ENCODE results near the gene SIGLEC12. TPM values are rescaled to one million over a fixed set of nuclear protein-coding genes. Genes with fewer than 3 reads are reported as not detected.
A peak's percentile ranks its signal among the peaks of the same experiment; 100 is the strongest.

SIGLEC12 gene
- total RNA-seq, 1 donor from 2014 or later, result not detected

DNA sequence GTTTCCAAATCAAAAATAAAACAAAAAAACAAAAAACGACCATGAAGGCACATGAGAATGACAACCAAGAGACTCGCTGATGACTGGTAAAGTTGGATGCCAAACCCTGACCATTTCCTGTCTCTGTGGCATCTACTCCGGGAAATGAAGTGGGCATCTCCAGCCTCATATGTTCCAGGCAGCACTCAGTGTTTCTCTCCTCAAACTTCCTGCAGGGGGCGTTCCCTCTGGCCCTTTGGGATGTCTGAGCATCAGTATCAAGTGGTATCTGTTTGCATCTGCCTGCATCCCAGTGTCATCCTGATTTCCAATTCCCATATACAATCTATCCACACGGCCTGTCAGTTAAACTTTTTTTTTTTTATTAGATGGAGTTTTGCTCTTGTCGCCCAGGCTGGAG is 9.8 kb upstream of the SIGLEC12 start:
- TF ChIP-seq, protein P1, sequence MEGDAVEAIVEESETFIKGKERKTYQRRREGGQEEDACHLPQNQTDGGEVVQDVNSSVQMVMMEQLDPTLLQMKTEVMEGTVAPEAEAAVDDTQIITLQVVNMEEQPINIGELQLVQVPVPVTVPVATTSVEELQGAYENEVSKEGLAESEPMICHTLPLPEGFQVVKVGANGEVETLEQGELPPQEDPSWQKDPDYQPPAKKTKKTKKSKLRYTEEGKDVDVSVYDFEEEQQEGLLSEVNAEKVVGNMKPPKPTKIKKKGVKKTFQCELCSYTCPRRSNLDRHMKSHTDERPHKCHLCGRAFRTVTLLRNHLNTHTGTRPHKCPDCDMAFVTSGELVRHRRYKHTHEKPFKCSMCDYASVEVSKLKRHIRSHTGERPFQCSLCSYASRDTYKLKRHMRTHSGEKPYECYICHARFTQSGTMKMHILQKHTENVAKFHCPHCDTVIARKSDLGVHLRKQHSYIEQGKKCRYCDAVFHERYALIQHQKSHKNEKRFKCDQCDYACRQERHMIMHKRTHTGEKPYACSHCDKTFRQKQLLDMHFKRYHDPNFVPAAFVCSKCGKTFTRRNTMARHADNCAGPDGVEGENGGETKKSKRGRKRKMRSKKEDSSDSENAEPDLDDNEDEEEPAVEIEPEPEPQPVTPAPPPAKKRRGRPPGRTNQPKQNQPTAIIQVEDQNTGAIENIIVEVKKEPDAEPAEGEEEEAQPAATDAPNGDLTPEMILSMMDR (IDR thresholded peaks at IDR 0.05), result no peak
- Mint-ChIP-seq H3K4me1 (ENCODE audit: unreplicated experiment) (no peaks in the 10 kb centered on the region), H3K4me3 (ENCODE audit: unreplicated experiment) (no peak overlapping the region), H3K9me3 (ENCODE audit: unreplicated experiment) (no peaks in the 10 kb centered on the region), H3K27me3 (ENCODE audit: unreplicated experiment) (no peaks in the 10 kb centered on the region), H3K27ac (ENCODE audit: unreplicated experiment) (no peak overlapping the region), H3K36me3 (ENCODE audit: unreplicated experiment) (no peaks in the 10 kb centered on the region)
- DNase-seq (ENCODE audit: extremely low spot score, unreplicated experiment), result no peak

DNA sequence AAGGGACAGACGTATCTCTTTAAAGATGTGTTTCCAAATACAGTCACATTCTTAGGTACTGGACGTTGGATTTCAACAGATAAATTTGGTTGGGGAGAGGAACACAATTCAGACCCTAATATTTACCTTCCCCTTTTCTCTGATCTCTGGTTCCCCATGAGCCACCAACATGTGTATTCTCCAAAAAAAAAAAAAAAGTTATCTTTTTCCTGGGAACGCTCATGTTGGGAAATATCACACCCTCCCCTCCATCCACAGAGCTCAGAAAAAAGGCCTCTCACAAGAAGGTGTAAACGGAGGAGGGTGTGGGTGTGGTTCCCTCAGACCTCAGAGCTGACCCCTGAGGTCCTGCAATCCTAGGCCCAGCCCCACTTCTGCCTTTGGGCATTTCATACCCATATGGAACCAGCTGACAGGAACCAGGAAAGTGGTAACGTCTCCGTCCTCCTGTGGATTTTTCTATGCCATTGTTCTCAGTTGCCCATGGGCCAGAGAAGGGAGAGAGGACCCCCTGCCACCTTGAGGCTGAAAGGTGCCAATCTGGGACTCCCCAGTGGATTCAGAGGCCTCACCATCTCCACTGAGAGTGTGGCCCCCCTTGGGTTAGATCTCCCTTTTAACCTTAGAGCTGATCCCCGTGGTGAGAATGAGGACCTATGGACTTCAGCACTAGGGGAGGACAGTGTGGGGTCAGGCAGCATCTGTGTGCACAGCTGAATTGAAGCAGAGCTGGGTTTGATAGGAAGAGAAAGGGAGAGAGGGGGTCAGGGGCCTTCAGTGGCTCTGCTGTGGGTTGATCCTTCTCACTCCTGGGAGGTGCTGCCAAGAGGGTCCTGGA is 8.4 kb upstream of the SIGLEC12 start:
- no peak overlapping the region for H3K4me3 Mint-ChIP-seq (ENCODE audit: unreplicated experiment)
- no peaks in the 10 kb centered on the region for H3K36me3 Mint-ChIP-seq (ENCODE audit: unreplicated experiment)
- TF ChIP-seq, protein P1 (IDR thresholded peaks at IDR 0.05), result no peak
- H3K27ac Mint-ChIP-seq (ENCODE audit: unreplicated experiment), result no peak overlapping the region
- no peaks in the 10 kb centered on the region for H3K4me1 Mint-ChIP-seq (ENCODE audit: unreplicated experiment)
- DNase-seq (ENCODE audit: extremely low spot score, unreplicated experiment), result peak; percentile 65
- H3K27me3 Mint-ChIP-seq (ENCODE audit: unreplicated experiment), result no peaks in the 10 kb centered on the region
- no peaks in the 10 kb centered on the region for H3K9me3 Mint-ChIP-seq (ENCODE audit: unreplicated experiment)

DNA sequence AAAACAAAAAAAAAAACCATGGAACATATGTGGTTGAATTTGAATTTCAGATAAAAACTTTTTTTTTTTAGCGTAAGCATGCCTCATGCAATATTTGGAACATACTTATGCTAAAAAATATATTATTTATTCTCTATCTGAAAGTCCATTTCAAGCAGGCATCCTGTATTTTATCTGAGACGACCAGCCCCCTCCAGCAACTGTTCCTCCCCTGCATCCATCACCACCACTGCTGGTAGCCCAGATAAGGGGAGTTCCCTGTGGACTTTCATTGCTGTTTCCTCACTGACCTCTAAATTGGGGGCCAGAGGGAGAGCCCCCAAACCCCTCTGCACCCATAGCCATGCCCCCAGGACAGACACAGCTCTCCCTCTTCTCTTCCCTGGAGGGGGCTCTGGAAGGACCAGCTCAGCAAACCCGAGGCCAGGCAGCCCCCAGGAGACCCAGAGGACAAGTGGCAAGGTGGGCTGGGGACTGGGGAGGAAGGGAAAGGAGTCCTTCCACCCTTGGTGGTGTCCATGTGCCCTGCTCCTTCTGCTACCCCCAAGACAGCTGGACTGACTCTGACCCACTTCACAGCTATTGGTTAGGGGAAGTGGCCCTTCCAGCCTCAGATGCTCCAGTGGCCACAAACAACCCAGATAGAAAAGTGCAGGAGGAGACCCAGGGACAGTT is 6.6 kb upstream of the SIGLEC12 start:
- no peaks in the 10 kb centered on the region for H3K4me1 Mint-ChIP-seq (ENCODE audit: unreplicated experiment)
- no peaks in the 10 kb centered on the region for H3K27me3 Mint-ChIP-seq (ENCODE audit: unreplicated experiment)
- H3K27ac Mint-ChIP-seq (ENCODE audit: unreplicated experiment), result no peak overlapping the region
- no peaks in the 10 kb centered on the region for H3K36me3 Mint-ChIP-seq (ENCODE audit: unreplicated experiment)
- no peak overlapping the region for H3K4me3 Mint-ChIP-seq (ENCODE audit: unreplicated experiment)
- TF ChIP-seq, protein P1 (IDR thresholded peaks at IDR 0.05), result no peak
- peaks cover 6% of the 10 kb centered on the region for H3K9me3 Mint-ChIP-seq (ENCODE audit: unreplicated experiment)
- DNase-seq (ENCODE audit: extremely low spot score, unreplicated experiment), result peak; percentile 69

DNA sequence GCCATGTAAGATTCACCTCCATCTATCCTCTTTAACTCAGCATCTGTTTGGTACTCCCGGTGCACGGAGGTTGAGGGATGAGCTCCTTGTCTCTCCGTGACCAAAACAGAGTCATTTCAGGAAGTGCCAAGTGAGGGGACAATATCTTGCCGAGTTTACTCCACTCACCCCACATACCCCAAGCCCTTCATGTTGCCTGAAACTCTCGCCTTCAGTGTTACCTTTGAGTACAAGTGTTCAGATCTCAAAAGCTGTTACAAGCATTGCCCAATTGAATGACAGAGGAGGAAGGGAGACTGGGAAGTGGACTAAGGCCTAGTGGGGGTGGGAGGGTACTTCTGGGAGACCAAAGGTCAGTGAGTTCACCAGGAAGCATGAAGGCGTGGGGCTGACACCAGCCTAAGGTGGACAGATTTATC is 6.0 kb upstream of the SIGLEC12 start:
- Mint-ChIP-seq H3K36me3 (ENCODE audit: unreplicated experiment) (no peaks in the 10 kb centered on the region), H3K9me3 (ENCODE audit: unreplicated experiment) (peaks cover 12% of the 10 kb centered on the region)
- peak; percentile 60 for DNase-seq (ENCODE audit: extremely low spot score, unreplicated experiment)

More for the DNA sequence above, 6.0 kb upstream of the SIGLEC12 start:
- H3K27me3 Mint-ChIP-seq (ENCODE audit: unreplicated experiment), result no peaks in the 10 kb centered on the region
- no peaks in the 10 kb centered on the region for H3K4me1 Mint-ChIP-seq (ENCODE audit: unreplicated experiment)
- no peak overlapping the region for H3K4me3 Mint-ChIP-seq (ENCODE audit: unreplicated experiment)
- H3K27ac Mint-ChIP-seq (ENCODE audit: unreplicated experiment), result no peak overlapping the region
- TF ChIP-seq, protein P1 (IDR thresholded peaks at IDR 0.05), result no peak
